ENCODE results near the gene ABHD16A. TPM values are rescaled to one million over a fixed set of nuclear protein-coding genes. Genes with fewer than 3 reads are reported as not detected.

ABHD16A gene
- total and polyA plus RNA-seq, 2 of the 13 experiments (the other 11 are each of a cell fraction or from before 2014, with no cell fraction given), result 43.5 to 45.4 TPM

GRCh38 chr6:31652925-31653724 is 50.0 kb downstream of the ABHD16A start (continued):
- TF ChIP-seq, protein P1, sequence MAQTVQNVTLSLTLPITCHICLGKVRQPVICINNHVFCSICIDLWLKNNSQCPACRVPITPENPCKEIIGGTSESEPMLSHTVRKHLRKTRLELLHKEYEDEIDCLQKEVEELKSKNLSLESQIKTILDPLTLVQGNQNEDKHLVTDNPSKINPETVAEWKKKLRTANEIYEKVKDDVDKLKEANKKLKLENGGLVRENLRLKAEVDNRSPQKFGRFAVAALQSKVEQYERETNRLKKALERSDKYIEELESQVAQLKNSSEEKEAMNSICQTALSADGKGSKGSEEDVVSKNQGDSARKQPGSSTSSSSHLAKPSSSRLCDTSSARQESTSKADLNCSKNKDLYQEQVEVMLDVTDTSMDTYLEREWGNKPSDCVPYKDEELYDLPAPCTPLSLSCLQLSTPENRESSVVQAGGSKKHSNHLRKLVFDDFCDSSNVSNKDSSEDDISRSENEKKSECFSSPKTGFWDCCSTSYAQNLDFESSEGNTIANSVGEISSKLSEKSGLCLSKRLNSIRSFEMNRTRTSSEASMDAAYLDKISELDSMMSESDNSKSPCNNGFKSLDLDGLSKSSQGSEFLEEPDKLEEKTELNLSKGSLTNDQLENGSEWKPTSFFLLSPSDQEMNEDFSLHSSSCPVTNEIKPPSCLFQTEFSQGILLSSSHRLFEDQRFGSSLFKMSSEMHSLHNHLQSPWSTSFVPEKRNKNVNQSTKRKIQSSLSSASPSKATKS (CRISPR knock-in tag; IDR thresholded peaks at IDR 0.05), result no peak
- TF ChIP-seq KMT2A (CRISPR knock-in tag; IDR thresholded peaks at IDR 0.05) (no peak; the same call in 1 of the 2 replicates), ZNF607 (CRISPR knock-in tag; IDR thresholded peaks at IDR 0.05; ENCODE audit: borderline replicate concordance) (no peak), ZNF552 (CRISPR knock-in tag; IDR thresholded peaks at IDR 0.05; ENCODE audit: borderline replicate concordance) (0 out of 2 replicates have a peak, but pooled peaks have one; percentile 16), ZNF724P (CRISPR knock-in tag; IDR thresholded peaks at IDR 0.05; ENCODE audit: borderline replicate concordance) (no peak), TMF1 (CRISPR knock-in tag; IDR thresholded peaks at IDR 0.05; ENCODE audit: low read depth) (no peak; the same call in 1 of the 2 replicates), ZBTB34 (CRISPR knock-in tag; IDR thresholded peaks at IDR 0.05) (no peak), ZNF264 (CRISPR knock-in tag; IDR thresholded peaks at IDR 0.05) (peak; percentile 17), SP5 (CRISPR knock-in tag; IDR thresholded peaks at IDR 0.05; ENCODE audit: borderline replicate concordance, low read depth) (peak; percentile 65; the same call in 1 of the 2 replicates), RAD21 (CRISPR knock-in tag; IDR thresholded peaks at IDR 0.05) (0 out of 2 replicates have a peak, but pooled peaks have one; percentile 7), NR2F1 (CRISPR knock-in tag; IDR thresholded peaks at IDR 0.05) (peak in 1 of 2 experiments; percentile 16; a peak in 1 of 4 replicates), ZSCAN12 (CRISPR knock-in tag; IDR thresholded peaks at IDR 0.05) (no peak), KAT7 (CRISPR knock-in tag; IDR thresholded peaks at IDR 0.05; ENCODE audit: borderline replicate concordance) (no peak), GTF2F1 (IDR thresholded peaks at IDR 0.05; ENCODE audit: low read length) (no peak), SNAPC5 (CRISPR knock-in tag; IDR thresholded peaks at IDR 0.05; ENCODE audit: borderline replicate concordance) (0 out of 2 replicates have a peak, but pooled peaks have one; percentile 27), ATF3 (CRISPR knock-in tag; IDR thresholded peaks at IDR 0.05) (no peak), ZNF12 (CRISPR knock-in tag; IDR thresholded peaks at IDR 0.05) (no peak), ZNF543 (CRISPR knock-in tag; IDR thresholded peaks at IDR 0.05) (no peak), ZNF761 (CRISPR knock-in tag; conservative IDR thresholded peaks at IDR 0.05) (peak; percentile 17; the same call in 1 of the 2 replicates), ZNF513 (CRISPR knock-in tag; conservative IDR thresholded peaks at IDR 0.05) (no peak), SUZ12 (IDR thresholded peaks at IDR 0.05; ENCODE audit: low read depth, low read length) (no peak), THAP11 (CRISPR knock-in tag; IDR thresholded peaks at IDR 0.05) (no peak)
- TF ChIP-seq, protein P2, sequence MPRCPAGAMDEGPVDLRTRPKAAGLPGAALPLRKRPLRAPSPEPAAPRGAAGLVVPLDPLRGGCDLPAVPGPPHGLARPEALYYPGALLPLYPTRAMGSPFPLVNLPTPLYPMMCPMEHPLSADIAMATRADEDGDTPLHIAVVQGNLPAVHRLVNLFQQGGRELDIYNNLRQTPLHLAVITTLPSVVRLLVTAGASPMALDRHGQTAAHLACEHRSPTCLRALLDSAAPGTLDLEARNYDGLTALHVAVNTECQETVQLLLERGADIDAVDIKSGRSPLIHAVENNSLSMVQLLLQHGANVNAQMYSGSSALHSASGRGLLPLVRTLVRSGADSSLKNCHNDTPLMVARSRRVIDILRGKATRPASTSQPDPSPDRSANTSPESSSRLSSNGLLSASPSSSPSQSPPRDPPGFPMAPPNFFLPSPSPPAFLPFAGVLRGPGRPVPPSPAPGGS (CRISPR knock-in tag; IDR thresholded peaks at IDR 0.05), result no peak
